Measurements from ENCODE around the gene PAQR8.
"Not testable (repeated sequence)": the region's sequence is repeated elsewhere in the genome, so short reads cannot be mapped to it uniquely, and the experiment has no call there.

Gene PAQR8

DNA sequence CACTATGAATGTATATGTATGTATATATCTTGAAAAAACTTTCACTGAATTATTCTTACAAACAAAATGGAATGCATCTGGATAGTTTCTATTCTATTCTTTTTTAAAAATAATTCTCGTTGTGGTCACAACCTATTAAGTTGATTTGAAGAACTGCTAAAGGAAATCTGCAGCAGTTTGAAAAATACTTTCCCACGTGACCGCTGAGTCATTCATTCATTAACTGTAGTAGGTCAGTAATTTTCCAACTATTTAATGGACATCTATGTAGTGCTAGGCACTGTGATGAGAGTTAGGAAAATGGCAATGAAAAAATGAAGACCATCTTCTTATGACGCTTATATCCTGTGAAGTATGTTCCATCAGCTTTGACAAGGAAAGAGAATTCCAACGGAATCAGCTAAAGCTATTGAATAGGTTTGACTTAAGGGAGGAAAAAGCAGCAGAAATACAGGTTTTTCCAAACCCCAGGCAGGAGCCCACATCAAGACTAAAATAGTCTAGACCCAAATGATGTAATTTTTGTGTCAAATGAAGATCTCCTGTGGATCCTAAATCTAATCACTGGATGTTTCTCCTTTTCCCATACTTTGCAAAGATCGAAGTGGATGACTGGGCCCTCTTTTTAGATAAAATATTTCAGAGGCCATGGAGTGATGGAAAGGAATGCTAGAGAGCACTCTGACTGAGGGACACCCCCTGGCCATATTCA lies 54.1 kb downstream of the PAQR8 start:
- no peak for DNase-seq

DNA sequence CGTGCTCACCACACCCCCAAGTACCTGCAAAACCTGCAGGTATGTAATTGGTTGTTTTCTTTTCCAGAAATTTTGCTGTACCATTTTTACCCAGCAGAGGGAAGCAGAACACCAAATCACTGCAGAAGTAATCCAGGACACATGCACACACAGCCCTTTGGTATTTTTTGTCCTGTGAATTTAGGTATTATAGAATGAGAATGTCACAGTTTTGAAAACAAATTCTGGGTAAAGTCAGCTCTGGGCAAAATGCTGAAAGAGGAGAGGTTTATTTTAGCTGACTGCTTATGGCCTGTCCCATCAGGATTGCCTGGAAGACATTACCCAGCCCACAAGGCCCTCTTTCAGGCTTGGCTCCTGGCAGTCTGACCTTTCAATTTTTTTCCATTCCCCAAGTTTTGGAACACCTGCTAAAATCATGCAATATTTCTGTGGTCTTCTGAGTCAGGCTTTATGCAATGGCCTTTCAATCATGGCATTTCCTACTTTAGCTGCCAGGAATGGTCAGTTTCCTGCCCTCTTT lies 54.7 kb downstream of the PAQR8 start:
- no peak for DNase-seq

DNA sequence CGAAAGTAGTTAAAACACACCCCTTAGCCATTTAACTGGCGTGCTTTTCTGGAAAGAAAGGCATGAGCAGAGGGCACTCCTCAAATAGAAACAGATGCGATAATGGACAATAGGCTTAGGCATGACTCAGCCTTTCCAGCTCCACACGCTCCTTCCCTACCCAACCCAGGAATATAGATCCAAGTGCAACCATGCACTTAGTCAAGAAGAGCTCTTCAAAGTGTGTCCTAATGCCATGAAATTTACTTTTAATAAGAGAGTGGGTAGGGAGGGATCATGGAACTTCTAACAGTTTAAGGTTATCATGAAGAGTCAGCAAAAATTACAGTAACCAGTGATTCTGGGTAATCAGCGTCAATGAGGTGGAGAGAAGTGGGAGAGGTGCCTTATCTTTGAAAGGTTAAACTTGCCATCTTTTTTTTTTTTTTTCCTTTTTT lies 55.7 kb downstream of the PAQR8 start:
- no peak for DNase-seq

DNA sequence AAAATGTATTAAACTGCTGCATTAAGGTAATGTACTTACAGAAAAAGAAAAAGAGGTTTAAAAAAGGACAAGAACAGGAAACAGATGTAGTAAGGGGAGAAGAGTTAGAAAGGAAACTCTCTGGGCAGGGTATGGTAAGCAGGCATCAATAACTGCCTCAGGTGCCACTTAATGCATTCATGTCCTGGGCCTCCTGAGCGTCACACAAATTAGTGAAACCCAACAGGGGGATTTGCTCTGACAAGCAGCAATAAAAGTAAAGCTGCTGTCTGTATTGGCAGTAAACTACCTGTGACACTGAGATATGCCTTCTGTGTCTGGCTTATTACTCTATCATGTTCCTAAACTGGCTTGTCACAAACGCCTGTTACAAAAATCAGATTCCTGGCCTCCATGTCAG lies 56.7 kb downstream of the PAQR8 start:
- no peak for DNase-seq

DNA sequence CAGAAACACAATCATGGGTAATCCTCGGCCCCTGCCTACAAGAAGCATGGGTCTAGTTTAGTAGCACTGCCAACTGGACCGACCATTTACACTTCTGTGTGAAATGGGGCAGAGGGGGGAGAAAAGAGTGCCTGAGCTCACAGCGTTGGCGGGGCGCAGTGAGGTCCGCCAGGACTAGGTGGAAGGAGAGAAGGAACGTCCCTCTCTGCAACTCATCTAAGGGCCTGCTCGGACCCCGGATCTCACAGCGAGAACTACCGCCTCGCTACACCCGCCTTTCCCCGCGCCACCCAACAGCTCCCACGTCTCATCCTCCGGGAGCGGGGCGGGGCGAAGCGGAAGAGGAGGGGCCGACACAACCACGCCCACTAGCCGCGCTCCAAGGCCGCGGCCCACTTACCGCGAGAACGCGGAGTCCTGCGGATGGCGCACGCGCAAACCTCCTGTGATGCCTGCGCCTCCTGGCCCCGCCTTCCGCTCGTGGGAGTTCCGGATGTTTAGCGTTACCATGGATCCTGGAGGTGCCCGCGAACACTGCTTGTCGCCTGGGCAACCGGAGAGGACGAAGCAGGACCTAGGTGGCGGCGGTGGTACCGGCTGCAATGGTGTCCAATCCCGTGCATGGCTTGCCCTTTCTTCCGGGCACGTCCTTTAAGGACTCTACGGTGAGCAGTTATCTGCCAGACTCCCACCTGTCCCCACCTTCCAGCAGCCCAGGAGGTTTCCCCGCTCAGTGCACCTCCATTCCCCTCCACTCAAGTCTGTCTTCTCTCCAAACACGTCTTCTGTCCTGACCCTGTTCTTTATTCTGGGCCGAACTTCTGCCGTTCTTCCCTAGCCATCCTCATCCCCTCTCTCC lies 58.1 kb downstream of the PAQR8 start, which contains the start of gene EFHC1:
Gene EFHC1 (plus strand): TSS at position 534 of the 859 bp plus-strand sequence. CDS start 69 bp downstream, at position 603.
- DNase-seq = peak; percentile 96

DNA sequence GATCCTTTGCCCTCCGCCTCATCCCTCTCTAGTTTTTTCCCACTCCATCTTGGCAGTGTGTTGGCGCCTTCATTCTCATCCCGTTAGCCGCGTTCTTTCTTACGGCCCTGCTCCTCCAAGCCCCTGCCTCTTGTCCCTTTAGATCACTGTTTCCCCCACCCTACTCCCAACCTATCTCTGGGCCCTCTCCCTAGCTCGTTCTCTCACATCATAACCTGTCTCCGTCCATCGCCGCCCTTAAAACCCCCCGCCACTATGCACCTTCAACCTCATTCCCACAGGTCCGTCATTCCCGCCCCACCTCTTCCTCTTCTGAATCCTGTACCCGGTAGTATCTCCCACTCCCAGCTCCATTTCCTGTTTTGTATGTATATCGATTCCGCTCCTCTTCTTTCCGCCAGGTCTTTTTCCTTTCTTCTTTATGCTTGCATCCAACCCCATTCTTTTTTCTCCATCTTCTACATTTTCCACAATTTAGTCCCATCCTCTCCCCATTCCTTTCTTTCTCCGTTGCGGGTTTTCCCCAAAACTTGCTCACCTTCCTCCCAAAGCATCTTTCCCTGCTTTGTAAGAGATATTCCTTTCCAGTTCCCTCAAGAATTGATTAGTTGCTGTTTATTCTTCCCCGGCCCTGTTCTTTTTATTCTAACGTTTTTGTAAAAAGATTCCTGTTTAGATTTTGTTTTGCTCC lies 58.9 kb downstream of the PAQR8 start:
- DNase-seq = no peak

DNA sequence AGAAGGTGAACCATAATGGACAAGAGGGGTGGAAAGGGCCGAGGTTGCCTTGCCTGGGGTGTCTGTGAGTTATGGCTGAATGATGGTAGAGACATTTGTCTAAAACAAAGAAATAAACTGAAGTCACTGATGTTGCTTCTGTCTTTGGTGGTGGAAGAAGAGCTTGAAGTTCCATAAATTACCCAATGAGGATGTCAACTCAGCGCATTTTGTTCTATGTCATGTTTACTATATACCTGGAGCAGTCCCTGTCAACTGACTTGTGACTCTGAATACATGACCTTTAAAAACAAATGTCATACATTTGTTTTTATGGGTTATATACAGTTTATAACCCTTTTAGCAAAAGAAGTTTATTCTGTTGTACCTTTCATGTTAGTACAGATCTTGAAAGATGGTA lies 60.2 kb downstream of the PAQR8 start:
- DNase-seq = no peak

DNA sequence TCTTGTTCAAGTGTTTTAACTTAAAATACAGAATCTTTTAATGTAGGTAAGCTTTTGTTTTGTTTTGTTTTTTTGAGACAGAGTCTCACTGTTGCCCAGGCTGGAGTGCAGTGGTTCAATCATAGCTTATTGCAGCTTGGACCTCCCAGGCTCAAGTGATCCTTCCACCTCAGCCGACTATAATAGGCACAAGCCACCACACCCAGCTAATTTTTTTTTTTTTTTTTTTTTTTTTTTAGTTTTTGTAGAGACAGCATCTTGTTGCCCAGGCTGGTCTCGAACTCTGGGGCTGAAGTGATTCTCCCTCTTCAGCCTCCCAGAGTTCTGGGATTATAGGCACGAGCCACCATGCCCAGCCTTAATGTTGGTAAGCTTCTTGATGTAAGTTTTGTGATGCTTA lies 61.5 kb downstream of the PAQR8 start:
- DNase-seq = no peak

DNA sequence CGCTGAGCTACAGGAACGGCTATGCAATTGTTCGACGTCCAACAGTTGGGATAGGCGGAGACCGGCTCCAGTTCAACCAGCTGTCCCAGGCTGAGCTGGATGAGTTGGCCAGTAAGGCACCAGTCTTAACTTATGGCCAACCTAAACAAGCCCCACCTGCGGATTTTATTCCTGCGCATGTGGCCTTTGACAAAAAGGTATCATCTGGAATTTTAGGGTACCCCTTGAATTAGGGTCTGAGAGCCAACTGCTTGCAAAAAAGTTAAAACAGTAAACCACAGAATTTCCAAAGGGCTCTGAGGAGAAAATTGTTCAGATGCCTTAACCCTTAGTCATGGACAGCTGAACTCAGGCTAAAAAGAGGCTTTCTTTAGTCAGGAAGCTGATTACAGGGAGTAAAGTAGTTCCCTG lies 62.0 kb downstream of the PAQR8 start:
- no peak for DNase-seq

DNA sequence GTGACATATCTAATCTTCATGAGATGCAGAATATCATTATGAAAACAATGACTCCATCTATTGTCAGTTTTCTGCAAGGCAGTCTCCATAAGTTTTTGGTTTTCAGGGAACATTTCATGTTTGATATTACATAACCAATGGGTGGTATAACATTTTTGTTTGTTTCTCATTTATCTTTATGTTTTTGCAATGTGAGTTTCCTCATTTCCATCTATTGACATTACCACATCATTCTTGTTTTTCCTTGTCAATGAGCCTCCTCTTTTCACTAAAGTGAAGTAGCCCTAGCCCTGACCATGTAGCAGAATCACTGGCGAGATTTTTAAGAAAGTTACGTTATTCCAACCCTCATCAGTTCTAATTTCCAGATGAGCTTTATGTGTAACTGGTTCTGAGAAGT lies 62.6 kb downstream of the PAQR8 start:
- DNase-seq = no peak

DNA sequence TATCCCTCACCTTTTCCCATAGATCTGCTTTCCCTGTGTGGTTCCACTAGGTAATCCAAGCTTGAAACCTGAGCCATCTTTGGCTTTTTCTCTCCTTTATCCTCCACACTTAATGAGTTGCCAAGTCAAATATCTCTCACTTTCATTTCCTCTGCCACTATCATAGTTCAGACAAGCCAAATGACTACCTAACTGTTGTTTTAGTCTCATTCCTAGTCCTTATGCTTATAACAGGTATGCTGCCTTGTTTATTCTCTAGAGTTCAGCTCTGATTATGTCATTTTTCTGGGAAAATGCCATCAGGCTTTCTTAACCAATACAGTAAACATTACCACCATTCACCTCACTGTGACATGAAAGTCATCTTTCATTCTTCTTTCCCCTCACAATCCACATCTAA lies 64.7 kb downstream of the PAQR8 start:
- DNase-seq = no peak

DNA sequence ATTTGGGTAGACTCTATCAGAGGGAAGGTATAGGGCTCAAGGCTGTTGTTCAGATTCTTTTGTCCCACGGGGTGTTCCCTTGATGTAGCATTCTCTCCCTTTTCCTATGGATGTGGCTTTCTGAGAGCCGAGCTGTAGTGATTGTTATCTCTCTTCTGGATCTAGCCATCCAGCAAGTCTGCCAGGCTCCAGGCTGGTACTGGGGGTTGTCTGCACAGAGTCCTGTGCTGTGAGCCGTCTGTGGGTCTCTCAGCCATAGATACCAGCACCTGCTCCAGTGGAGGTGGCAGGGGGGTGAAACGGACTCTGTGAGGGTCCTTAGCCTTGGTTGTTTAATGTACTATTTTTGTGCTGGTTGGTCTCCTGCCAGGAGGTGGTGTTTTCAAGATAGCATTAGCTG lies 71.3 kb downstream of the PAQR8 start:
- DNase-seq = not testable (repeated sequence)

DNA sequence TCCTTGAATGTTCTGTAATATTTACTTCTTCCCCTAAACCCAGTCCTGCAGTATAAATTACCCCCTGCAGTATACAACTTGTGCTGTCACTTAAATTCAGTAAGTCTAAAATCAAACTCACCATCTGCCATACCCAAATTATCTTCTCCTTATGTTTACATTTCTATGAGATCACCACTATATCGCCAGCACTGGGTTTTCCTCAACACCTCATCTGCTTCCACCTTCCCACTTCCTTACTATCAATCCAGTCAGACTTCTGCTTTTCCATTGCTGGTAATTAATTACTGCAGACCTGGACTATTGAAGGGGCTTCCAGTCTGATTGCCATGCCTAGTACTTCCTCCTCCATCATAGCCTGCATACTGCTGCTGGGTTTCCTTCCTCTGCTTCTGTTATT lies 73.4 kb downstream of the PAQR8 start:
- no peak for DNase-seq

DNA sequence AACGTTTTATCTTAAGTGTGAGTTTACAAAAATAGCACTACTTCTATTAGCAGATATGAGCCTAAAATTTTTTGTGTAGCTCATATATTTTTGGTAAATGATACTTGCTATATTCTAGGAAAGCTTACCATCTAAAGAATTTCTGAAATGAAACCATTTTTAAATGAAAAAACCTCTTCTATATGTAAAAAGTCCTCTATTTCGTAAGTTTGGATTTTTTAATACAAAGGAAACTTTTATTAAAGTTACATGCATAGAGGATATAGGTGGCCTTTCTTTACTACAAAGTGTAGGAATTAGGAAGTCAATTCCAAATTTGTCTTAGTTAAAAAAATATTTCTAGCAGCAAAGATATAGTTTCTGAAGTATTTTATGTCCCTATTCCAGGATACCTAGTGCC lies 77.0 kb downstream of the PAQR8 start:
- no peak for DNase-seq

DNA sequence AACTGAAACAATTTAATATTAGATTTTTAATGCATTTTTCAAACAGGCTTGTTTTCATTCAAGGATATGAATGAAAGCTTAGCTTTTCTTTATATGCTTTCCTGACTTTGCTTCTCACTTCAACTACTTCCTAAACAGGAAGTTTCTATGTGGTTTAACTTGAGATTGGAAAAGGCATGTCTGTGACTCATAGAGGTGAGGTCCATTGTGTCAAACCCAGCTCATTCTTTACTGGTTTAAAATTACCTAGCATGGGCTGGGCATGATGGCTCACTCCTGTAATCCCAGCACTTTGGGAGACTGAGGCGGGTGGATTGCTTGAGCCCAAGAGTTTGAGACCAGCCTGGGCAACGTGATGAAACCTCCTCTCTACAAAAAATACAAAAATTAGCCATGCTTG lies 92.6 kb downstream of the PAQR8 start:
- no peak for DNase-seq

DNA sequence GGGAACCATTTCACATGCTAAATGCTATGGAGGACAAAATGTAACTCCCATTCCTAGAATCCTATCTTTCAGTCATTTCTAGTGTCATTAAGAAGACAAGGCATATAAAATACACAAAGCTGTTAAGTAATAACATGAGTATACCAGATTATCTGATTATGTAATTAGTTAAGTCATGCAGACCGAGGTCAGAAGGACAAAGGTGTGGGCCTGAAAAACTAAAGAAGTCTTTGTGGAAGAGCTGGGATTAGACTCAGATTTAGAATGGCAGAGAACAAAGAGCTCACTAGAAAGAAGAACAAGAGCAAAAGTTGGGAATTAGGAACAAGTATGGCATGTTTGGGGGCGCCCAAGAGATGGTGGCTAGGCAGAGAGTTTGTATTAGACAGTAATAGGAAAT lies 95.1 kb downstream of the PAQR8 start:
- DNase-seq = no peak
